Fibroblast of lung (primary cell): ENCODE measurements around the gene RHBG. TPM values are rescaled to one million over a fixed set of nuclear protein-coding genes. Genes with fewer than 3 reads are reported as not detected.

Experiments used
- DNase-seq, 2 donors: peaks; one replicate each; pipeline versions ENCODE4 v3.0.0 to v3.0.0-alpha.2; 2010; ENCODE audit warnings: low read depth in 2 of 2
- H2AFZ ChIP-seq: 2 replicates; pipeline ENCODE4 v1.5.1; 2012; ENCODE audit warnings: low read length, control low read depth, inconsistent platforms
- H3K27ac ChIP-seq: 2 replicates; pipeline ENCODE4 v1.5.1; 2011; ENCODE audit warnings: low read length, control low read depth; ENCODE audit not compliant: insufficient read depth
- H3K27me3 ChIP-seq: 2 replicates; pipeline ENCODE4 v1.5.1; 2011; ENCODE audit warnings: mild to moderate bottlenecking, low read length; ENCODE audit not compliant: control insufficient read depth, insufficient read depth
- H3K36me3 ChIP-seq: 2 replicates; pipeline ENCODE4 v1.5.1; 2011; ENCODE audit warnings: low read length; ENCODE audit not compliant: control insufficient read depth, insufficient read depth
- H3K4me1 ChIP-seq: 2 replicates; pipeline ENCODE4 v1.5.1; 2011; ENCODE audit warnings: low read length; ENCODE audit not compliant: control insufficient read depth, insufficient read depth; ENCODE audit errors: extremely low read depth
- H3K4me2 ChIP-seq: 2 replicates; pipeline ENCODE4 v1.5.1; 2011; ENCODE audit warnings: low read length, control low read depth; ENCODE audit not compliant: insufficient read depth; ENCODE audit errors: extremely low read depth
- H3K4me3 ChIP-seq, 4 experiments: fragments of 200-600 bp in 1 of 4; sonication (generic) in 1 of 4; replicated peaks in 1 of 4; 2 replicates each; pipeline ENCODE4 v1.5.1; 2011 to 2016; ENCODE audit warnings: low read length in 4 of 4, low read depth in 3 of 4, mild to moderate bottlenecking in 3 of 4, control low read depth in 2 of 4, inconsistent platforms in 1 of 4, mixed read lengths in 1 of 4; ENCODE audit not compliant: insufficient read depth in 1 of 4; ENCODE audit errors: control extremely low read depth in 1 of 4
- H3K79me2 ChIP-seq: 2 replicates; pipeline ENCODE4 v1.5.1; 2012; ENCODE audit warnings: mild to moderate bottlenecking, low read length, inconsistent platforms; ENCODE audit not compliant: control insufficient read depth, insufficient read depth
- H3K9ac ChIP-seq: 2 replicates; pipeline ENCODE4 v1.5.1; 2011; ENCODE audit warnings: mild to moderate bottlenecking, low read length, control low read depth; ENCODE audit not compliant: insufficient read depth
- H3K9me3 ChIP-seq: 2 replicates; pipeline ENCODE4 v1.5.1; 2012; ENCODE audit warnings: low read depth, low read length; ENCODE audit not compliant: control insufficient read depth, insufficient read depth
- H4K20me1 ChIP-seq: 2 replicates; pipeline ENCODE4 v1.5.1; 2011; ENCODE audit warnings: low read length; ENCODE audit not compliant: control insufficient read depth, insufficient read depth; ENCODE audit errors: extremely low read depth
- CTCF ChIP-seq, 2 donors: IDR thresholded peaks in 1 of 2; conservative IDR thresholded peaks in 1 of 2; 1 replicate in 1 of 2; 2 replicates in 1 of 2; pipeline ENCODE4 v1.5.1; 2011 to 2012; ENCODE audit warnings: low read length in 2 of 2, control low read depth in 1 of 2, inconsistent platforms in 1 of 2, low read depth in 1 of 2, mild to moderate bottlenecking in 1 of 2
- EZH2 ChIP-seq: IDR thresholded peaks from 2 replicates; pipeline ENCODE4 v1.5.1; 2012; ENCODE audit warnings: low read length, control low read depth, mild to moderate bottlenecking; ENCODE audit errors: missing control alignments
- polyA plus RNA-seq, 2 donors: library from polyadenylated mRNA; depleted of rRNA in 1 of 2; stranded (reverse) in 1 of 2; unstranded in 1 of 2; fragments of >200 nt; gene quantifications; 2 replicates each; pipeline ENCODE4 v1.2.1, GENCODE V29; 2011 to 2012; ENCODE audit warnings: missing spikeins in 1 of 2
- total RNA-seq: library from RNA; depleted of rRNA; stranded (reverse); fragments of >200 nt; gene quantifications from 2 replicates; pipeline ENCODE4 v1.2.1, GENCODE V29; 2014

The RHBG gene
- total and polyA plus RNA-seq, 2 donors (not counting 1 experiment from before 2014, with no cell fraction given), result not detected

- H3K79me2 ChIP-seq, result no peaks in the 10 kb centered on the region
- no peaks in the 10 kb centered on the region for H3K4me1 ChIP-seq
- H3K4me3 ChIP-seq, result no peak overlapping the region
- H3K27ac ChIP-seq, result no peak overlapping the region
- TF ChIP-seq EZH2 (no peak), CTCF (conservative IDR thresholded peaks at IDR 0.05 in 1 of 2, IDR thresholded peaks at IDR 0.05 in 1 of 2; ENCODE audit: low read depth in 1 of 2, low read length in 2 of 2) (no peak)
- no peaks in the 10 kb centered on the region for H3K36me3 ChIP-seq
- H3K9me3 ChIP-seq, result no peaks in the 10 kb centered on the region
- H4K20me1 ChIP-seq, result no peaks in the 10 kb centered on the region
- H3K4me2 ChIP-seq, result no peak overlapping the region
- H3K27me3 ChIP-seq, result peaks cover 16% of the 10 kb centered on the region
- no peak for DNase-seq
- H3K9ac ChIP-seq, result no peak overlapping the region
- H2AFZ ChIP-seq, result no peak overlapping the region
Measured at GRCh38 chr1:156373546-156373945, 4.5 kb downstream of the RHBG start.

DNA sequence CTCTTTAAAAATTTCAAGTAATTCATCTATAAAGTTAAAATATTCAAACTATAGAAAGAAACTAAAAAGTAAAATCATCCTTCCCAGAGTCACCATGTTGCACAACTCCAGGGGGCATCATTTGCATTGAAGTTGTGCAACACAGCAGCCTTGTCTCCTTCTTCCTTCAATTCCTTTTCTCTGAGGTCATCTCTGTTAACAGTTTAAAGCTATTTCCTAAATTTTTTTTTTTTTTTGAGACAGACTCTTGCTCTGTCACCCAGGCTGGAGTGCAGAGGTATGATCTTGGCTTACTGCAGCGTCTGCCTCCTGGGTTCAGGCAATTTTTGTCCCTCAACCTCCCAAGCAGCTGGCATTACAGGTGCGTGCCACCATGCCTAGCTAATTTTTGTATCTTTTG, 7.1 kb downstream of the RHBG start:
- Histone ChIP-seq H4K20me1 (no peaks in the 10 kb centered on the region), H3K4me3 (no peak overlapping the region), H3K9me3 (no peaks in the 10 kb centered on the region), H2AFZ (no peak overlapping the region), H3K9ac (no peak overlapping the region), H3K27me3 (peaks cover 4% of the 10 kb centered on the region), H3K27ac (no peak overlapping the region), H3K4me2 (no peak overlapping the region), H3K79me2 (no peaks in the 10 kb centered on the region), H3K36me3 (no peaks in the 10 kb centered on the region), H3K4me1 (no peaks in the 10 kb centered on the region)
- peak in 1 of 2 donors; percentile 9 for DNase-seq
- no peak for TF ChIP-seq EZH2
- TF ChIP-seq CTCF (conservative IDR thresholded peaks at IDR 0.05 in 1 of 2, IDR thresholded peaks at IDR 0.05 in 1 of 2; ENCODE audit: low read depth in 1 of 2, low read length in 2 of 2), result no peak

DNA sequence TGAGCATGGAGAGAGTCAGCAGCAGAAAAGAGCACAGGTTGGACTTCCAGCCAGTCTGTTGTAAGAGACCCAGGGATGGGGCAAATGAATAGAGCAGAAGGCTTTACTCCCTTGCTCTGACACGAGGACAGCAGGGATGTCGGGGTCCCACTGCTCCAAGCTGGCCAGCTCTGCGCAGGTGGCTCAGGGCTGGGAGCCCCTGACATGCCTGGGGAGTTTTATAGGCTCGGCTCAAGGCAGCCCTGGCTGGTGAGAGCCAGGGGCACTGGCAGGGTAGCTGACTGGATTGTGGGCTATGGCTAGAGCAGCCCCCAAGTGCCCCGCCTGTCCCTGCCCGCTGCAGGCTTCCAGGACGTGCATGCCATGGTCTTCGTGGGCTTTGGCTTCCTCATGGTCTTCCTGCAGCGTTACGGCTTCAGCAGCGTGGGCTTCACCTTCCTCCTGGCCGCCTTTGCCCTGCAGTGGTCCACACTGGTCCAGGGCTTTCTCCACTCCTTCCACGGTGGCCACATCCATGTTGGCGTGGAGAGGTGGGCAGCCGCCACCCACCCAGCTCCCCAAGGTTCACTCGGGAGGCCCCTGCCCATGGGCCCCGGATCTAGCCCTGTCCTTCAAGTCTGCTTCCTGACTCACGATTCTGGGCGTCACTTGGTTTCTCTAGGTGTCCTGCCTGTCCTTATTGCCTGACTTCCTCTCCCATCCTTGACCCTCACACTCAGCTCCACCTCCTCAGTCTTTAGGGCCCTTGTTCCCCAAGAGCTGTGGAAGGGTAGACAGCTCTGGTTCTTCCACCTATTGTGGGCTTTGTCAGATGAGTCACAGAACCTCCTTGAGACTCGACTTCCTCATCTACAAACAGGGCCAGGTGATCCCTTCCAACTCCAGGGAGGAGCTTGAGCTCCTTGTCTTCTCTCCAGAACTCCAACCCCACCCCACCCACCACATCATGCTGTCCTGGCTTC, 8.2 kb downstream of the RHBG start:
- TF ChIP-seq EZH2 (no peak), CTCF (conservative IDR thresholded peaks at IDR 0.05 in 1 of 2, IDR thresholded peaks at IDR 0.05 in 1 of 2; ENCODE audit: low read depth in 1 of 2, low read length in 2 of 2) (no peak)
- Histone ChIP-seq H3K27me3 (peaks cover 4% of the 10 kb centered on the region), H2AFZ (no peak overlapping the region), H3K36me3 (no peaks in the 10 kb centered on the region), H3K4me3 (no peak overlapping the region), H3K9me3 (no peaks in the 10 kb centered on the region), H4K20me1 (no peaks in the 10 kb centered on the region), H3K4me2 (no peak overlapping the region), H3K79me2 (no peaks in the 10 kb centered on the region), H3K4me1 (no peaks in the 10 kb centered on the region), H3K9ac (no peak overlapping the region), H3K27ac (no peak overlapping the region)
- no peak for DNase-seq
